ENCODE data around the gene SULT1C4.

The SULT1C4 gene

GRCh38 chr2:108367561-108368175 is 10.1 kb upstream of the SULT1C4 start:
- in situ Hi-C loops (cut with MboI; ENCODE audit: low pct_unique_long_range_greater_than_20kb, low sequenced_read_pairs, unreplicated experiment): no loop called here
- TF ChIP-seq, protein P1, sequence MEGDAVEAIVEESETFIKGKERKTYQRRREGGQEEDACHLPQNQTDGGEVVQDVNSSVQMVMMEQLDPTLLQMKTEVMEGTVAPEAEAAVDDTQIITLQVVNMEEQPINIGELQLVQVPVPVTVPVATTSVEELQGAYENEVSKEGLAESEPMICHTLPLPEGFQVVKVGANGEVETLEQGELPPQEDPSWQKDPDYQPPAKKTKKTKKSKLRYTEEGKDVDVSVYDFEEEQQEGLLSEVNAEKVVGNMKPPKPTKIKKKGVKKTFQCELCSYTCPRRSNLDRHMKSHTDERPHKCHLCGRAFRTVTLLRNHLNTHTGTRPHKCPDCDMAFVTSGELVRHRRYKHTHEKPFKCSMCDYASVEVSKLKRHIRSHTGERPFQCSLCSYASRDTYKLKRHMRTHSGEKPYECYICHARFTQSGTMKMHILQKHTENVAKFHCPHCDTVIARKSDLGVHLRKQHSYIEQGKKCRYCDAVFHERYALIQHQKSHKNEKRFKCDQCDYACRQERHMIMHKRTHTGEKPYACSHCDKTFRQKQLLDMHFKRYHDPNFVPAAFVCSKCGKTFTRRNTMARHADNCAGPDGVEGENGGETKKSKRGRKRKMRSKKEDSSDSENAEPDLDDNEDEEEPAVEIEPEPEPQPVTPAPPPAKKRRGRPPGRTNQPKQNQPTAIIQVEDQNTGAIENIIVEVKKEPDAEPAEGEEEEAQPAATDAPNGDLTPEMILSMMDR (IDR thresholded peaks at IDR 0.05; ENCODE audit: extremely low read depth, insufficient read depth, missing control alignments): no peak

DNA sequence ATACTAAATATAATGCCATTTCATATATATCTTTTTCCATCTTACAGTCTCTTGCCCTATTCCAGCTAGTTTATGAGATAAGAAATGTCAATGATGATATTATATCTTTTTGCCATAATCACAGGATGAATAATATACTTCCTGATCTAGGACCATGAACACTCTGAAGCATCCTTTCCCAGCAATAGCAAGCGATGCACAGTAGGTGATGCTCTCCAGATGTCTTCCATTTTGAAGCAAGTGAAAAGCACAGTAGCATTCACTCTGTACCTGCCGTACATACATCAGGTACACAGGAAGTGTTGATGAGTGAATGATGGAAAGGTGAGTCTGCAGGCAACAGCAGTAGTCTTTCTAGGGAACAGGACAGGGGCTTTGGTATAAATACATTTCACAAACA is 8.6 kb upstream of the SULT1C4 start:
- no peak for DNase-seq (ENCODE audit: low spot score)
- TF ChIP-seq, protein P1 (IDR thresholded peaks at IDR 0.05; ENCODE audit: extremely low read depth, insufficient read depth, missing control alignments): no peak
- in situ Hi-C loops (cut with MboI; ENCODE audit: low pct_unique_long_range_greater_than_20kb, low sequenced_read_pairs, unreplicated experiment): no loop called here

More at GRCh38 chr2:108367561-108368175, 10.1 kb upstream of the SULT1C4 start:
- DNase-seq (ENCODE audit: low spot score): no peak

DNA sequence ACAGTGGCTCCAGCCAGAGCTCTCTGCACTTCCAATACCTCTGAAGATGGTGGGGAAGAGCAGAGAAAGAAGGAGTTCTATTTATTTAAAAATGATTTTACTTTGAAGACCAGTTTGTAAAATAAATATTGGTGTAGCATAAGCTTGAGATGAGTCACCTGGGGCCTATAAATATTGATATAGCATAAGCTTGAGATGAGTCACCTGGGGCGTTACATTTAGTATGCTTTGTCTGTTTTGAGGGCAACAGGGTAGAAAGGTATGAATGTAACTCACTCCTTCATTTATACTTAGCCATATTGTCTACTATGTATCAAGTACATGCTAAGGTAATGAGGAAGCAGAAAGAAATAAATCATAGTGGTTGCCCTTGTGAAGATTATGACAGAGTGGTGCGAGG is 7.7 kb upstream of the SULT1C4 start:
- in situ Hi-C loops (cut with MboI; ENCODE audit: low pct_unique_long_range_greater_than_20kb, low sequenced_read_pairs, unreplicated experiment): no loop called here
- TF ChIP-seq, protein P1 (IDR thresholded peaks at IDR 0.05; ENCODE audit: extremely low read depth, insufficient read depth, missing control alignments): no peak
- no peak for DNase-seq (ENCODE audit: low spot score)

- in situ Hi-C loops (cut with MboI; ENCODE audit: low pct_unique_long_range_greater_than_20kb, low sequenced_read_pairs, unreplicated experiment): loop anchor here (25.0 kb wide), 1 partner anchor 211 kb away; no protein-coding TSS in a partner anchor
- DNase-seq (ENCODE audit: low spot score): no peak
- TF ChIP-seq, protein P1 (IDR thresholded peaks at IDR 0.05; ENCODE audit: extremely low read depth, insufficient read depth, missing control alignments): no peak
Observed at GRCh38 chr2:108376774-108377173, 980 bp upstream of the SULT1C4 start.

DNA sequence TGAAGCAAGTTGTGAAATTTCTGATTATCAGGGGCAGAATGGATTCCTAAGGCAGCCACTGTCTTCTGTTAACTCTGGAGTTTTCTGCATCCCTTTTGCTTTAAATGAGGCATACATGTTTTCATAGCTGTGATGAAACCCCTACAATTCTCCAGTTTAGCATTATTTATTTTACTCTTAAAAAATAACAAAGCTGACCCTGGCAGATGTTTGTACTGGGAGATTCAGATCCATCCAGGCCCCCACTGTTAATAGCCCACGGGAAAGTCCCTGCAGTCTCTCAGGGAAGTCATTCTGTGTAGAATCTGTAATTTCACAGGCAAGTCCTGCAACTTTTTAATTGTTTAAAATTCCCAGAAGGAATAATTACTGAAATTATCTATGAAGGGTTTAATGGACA is 353 bp upstream of the SULT1C4 start:
- no peak for DNase-seq (ENCODE audit: low spot score)
- TF ChIP-seq, protein P1 (IDR thresholded peaks at IDR 0.05; ENCODE audit: extremely low read depth, insufficient read depth, missing control alignments): no peak
- in situ Hi-C loops (cut with MboI; ENCODE audit: low pct_unique_long_range_greater_than_20kb, low sequenced_read_pairs, unreplicated experiment): loop anchor here (25.0 kb wide), 1 partner anchor 210 kb away; no protein-coding TSS in a partner anchor

DNA sequence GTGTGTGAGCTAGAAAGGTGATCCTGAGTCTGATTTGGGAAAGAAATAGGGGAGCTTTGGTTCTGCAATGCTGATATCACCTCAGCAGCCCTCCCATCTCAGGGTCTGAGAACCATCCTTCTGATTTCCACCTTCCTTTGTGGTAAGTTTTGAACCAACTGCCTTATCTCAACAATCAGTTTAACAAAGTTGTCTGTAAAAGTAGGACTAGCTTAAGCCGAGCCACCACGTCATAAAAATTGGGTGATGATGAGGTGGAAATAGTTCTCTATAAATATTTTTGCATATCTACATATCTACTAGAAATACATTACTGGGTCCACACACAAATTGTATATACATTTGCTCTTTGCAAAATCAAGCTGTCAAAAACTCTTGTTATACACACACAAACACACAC is 1.1 kb downstream of the SULT1C4 start:
- in situ Hi-C loops (cut with MboI; ENCODE audit: low pct_unique_long_range_greater_than_20kb, low sequenced_read_pairs, unreplicated experiment): loop anchor here (25.0 kb wide), 1 partner anchor 208 kb away; no protein-coding TSS in a partner anchor

More for the DNA sequence above, 1.1 kb downstream of the SULT1C4 start:
- TF ChIP-seq, protein P1 (IDR thresholded peaks at IDR 0.05; ENCODE audit: extremely low read depth, insufficient read depth, missing control alignments): no peak
- DNase-seq (ENCODE audit: low spot score): no peak

All from GM13977 (cell line).